ENCODE measurements around the gene WIPF2.
A peak's percentile ranks its signal among the peaks of the same experiment; 100 is the strongest.
"Not testable (repeated sequence)": the region's sequence is repeated elsewhere in the genome, so short reads cannot be mapped to it uniquely, and the experiment has no call there.

Gene WIPF2

GRCh38 chr17:40191237-40192208 is 27.6 kb upstream of the WIPF2 start:
- peak; percentile 83 for DNase-seq (ENCODE audit: low read depth, low spot score)

GRCh38 chr17:40192961-40193360 is 26.1 kb upstream of the WIPF2 start:
- DNase-seq (ENCODE audit: low read depth, low spot score), result no peak

DNA sequence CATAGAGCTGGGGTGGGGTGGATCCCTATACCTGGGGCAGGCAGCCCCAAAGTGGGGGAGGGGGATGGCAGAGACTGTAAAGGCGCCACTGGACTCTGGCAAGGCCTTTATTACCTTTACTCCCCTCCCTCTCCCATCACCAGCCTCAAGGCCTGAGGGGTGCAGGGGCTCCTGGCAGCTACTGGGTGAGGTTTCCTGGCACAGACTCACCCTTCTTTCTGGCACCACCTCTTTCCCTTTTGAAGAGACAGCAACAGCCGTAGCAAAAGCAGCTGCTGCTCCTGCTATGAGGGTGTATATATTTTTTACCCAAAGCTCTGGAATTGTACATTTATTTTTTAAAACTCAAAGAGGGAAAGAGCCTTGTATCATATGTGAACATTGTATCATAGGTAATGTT is 24.3 kb upstream of the WIPF2 start:
- DNase-seq (ENCODE audit: low read depth, low spot score), result no peak

- no peak for DNase-seq (ENCODE audit: low read depth, low spot score)
Observed at GRCh38 chr17:40197550-40197949, 21.6 kb upstream of the WIPF2 start.

DNA sequence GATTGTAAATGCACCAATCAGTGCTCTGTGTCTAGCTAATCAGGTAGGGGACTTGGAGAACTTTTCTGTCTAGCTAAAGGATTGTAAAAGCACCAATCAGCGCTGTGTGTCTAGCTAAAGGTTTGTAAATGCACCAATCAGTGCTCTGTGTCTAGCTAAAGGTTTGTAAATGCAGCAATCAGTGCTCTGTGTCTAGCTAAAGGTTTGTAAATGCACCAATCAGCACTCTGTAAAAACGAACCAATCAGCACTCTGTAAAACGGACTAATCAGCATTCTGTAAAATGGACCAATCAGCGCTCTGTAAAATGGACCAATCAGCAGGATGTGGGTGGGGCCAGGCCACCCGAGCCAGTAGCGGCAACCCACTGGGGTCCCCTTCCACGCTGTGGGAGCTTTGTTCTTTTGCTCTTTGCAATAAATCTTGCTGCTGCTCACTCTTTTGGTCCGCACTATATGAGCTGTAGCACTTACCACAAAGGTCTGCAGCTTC is 21.1 kb upstream of the WIPF2 start:
- not testable (repeated sequence) for DNase-seq (ENCODE audit: low read depth, low spot score)

DNA sequence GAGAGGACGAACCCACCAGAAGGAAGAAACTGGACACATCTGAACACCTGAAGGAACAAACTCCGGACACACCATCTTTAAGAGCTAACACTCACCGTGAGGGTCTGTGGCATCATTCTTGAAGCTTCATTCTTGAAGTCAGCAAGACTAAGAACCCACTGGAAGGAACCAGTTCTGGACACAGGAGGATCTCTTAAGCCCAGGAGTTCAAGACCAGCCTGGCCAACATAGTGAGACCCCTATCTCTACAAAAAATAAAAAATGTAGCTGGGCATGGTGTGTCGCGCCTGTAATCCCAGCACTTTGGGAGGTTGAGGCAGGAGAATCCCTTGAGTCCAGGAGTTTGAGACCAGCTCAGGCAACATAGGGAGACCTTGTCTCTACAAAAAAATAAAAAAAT is 20.5 kb upstream of the WIPF2 start:
- DNase-seq (ENCODE audit: low read depth, low spot score), result no peak

GRCh38 chr17:40203131-40203530 is 16.0 kb upstream of the WIPF2 start:
- DNase-seq (ENCODE audit: low read depth, low spot score), result no peak

GRCh38 chr17:40206193-40206592 is 12.9 kb upstream of the WIPF2 start:
- not testable (repeated sequence) for DNase-seq (ENCODE audit: low read depth, low spot score)

DNA sequence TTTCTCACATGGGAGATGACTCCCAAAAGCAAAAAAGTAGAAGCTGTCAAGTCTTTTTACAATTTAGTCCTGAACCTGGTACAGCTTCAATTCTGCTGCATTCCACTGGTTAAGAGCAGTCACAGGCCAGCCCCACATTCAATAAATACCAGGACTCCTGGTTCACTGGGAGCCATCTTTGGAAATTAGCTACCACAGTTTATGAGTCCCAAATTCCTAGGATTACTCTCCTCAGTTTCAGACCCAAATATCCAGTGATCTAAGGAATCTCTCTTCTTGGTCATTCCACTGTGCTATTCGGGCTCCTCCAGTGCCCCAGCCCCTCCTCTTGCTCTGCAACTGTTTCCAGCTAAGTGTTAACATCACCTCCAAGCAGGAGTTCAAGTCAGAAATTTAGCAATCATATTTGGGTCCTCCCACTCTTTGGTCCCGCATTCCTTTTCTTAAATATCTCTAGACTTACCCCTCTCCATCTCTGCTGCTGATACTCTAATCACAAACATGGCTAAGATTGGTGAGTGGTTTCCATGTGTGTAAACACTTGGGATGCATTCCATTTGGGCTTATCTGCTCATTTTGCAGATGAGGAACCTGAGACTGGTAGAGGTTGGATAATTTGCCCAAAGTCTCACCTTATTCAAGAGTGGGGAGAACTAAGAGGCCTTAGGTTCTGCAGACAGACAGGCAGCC is 9.6 kb upstream of the WIPF2 start:
- no peak for DNase-seq (ENCODE audit: low read depth, low spot score)

DNA sequence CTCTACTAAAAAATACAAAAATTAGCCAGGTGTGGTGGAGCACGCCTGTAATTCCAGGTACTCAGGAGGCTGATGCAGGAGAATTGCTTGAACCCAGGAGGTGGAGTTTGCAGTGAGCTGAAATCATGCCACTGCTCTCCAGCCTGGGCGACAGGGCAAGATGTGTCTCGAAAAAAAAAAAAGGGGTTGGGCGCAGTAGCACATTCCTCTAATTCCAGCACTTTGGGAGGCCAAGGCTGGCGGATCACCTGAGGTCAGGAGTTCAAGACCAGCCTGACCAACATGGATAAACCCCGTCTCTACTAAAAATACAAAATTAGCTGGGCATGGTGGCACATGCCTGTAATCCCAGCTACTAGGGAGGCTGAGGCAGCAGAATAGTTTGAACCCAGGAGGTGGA is 5.2 kb upstream of the WIPF2 start:
- DNase-seq (ENCODE audit: low read depth, low spot score), result not testable (repeated sequence)

DNA sequence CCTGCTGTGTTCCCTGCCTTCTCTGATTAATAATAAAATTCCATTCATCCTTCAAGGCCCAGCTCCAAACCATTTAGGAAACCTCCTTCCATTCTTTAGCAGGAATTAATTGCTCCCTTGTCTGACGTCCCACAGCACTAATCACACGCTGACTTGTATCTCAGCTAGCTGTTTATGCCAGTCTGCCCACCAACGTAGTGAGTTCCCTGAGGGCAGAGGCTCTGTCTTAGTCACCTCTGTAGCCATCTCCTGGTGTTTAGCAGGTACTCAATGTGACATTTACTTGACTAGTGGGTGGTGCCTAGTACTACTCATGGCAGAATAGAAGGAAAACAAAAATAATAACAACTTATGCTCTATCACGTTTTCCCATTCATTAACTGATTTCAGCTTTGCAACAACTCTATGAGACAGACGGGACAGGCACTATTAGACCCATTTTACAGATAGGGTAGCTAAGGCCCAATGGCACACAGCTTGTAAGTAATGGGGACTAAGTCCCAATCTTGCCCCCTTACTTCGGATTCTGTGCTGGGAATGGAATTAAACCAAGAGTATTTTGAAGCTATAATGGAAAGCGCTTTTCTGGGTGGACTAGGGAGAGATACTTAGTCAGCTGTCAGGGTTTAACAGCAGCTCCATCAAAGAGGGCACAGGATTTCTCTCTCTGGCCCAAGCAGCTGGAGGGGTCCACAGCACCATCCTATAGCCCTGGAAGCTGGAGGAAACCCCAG is 931 bp upstream of the WIPF2 start:
- no peak for DNase-seq (ENCODE audit: low read depth, low spot score)

DNA sequence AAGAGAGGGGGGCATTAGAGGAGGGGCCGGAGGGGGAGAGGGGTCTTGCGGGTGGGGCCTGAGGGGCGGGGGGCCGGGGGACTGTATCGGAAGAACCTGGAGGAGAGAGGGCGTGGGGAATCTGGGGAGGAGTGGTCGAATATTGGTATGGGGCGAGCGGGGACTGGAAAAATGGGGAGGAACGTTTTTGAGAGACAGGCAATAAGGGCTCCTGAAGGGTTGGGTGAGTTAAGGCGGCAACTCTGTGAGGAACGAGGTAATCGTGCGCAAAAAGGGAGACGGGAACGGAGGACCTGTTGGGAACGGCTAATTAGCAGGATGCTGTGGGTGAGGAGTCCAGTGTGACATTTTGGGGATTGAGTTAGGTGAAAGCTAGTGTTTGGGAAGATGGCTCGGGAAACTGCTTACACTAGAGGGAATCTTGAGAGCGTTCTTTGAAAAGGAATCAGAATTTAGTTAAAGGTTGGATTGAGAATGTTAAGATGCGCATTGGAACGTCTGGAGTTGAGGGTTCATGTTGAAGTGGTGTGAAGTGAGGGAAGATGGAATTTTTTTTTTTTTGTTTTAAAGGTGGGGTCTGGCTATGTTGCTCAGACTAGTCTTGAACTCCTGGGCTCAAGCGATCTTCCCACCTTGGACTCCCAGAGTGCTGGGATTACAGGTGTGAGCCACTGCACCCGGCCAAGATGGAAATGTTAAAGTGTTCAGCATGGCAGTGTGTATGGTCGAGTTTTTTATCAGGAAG is 662 bp downstream of the WIPF2 start:
- DNase-seq (ENCODE audit: low read depth, low spot score), result peak; percentile 62

GRCh38 chr17:40224718-40225550 is 5.8 kb downstream of the WIPF2 start:
- no peak for DNase-seq (ENCODE audit: low read depth, low spot score)

- DNase-seq (ENCODE audit: low read depth, low spot score), result not testable (repeated sequence)
Observed at GRCh38 chr17:40229146-40229545, 10.0 kb downstream of the WIPF2 start.

DNA sequence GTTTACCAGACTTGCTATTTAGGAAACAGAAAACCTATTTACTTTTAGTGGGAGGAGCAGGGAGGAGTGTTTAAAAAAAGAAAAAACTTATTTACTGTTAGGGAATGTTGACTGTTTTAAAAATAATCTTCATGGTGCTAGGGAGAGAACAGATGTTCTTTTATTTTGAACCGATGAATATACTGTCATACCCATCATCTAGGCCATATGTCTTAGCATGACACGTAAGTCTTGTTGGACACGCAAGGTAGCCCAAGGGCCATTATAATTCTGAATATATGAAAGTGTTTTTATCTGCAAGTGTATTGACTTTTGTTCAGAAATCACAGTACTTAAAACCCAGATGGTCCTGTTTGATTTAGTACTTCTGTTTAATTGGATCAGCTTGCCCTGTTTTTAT is 11.6 kb downstream of the WIPF2 start:
- no peak for DNase-seq (ENCODE audit: low read depth, low spot score)

DNA sequence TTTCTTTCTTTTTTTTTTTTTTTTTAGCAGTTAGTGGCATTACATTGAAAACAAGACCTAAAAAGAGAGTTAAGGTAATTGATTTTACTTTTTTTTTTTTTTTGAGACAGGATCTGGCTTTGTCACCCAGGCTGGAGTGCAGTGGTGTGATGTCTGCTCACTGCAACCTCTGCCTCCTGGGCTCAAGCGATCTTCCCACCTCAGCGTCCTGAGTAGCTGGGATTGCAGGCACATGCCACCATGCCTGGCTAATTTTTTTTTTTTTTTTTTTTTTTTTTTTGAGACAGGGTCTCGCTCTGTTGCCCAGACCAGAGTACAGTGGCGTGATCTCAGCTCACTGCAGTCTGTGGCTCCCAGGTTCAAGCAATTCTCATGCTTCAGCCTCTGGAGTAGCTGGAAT is 12.8 kb downstream of the WIPF2 start:
- DNase-seq (ENCODE audit: low read depth, low spot score), result not testable (repeated sequence)

GRCh38 chr17:40241252-40241834 is 22.2 kb downstream of the WIPF2 start:
- no peak for DNase-seq (ENCODE audit: low read depth, low spot score)

DNA sequence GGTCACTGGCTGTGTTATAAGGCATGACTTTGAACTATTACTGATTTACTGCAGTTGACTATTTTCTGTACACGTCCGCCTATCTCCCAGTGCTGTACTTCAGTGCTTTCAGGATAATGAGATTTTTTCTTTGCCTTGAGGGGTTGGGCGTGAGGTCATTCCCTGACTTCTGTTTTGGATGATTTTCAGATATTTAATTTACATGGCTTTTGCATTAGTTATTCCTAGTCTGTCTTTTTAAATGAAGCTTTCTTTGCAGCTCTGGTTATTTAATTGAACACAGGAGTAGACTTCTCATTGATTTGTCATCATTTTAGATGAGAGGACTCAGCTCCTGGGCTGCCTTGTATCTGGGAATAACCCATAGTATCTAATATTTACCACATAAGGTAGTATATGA is 23.7 kb downstream of the WIPF2 start:
- DNase-seq (ENCODE audit: low read depth, low spot score), result no peak

- no peak for DNase-seq (ENCODE audit: low read depth, low spot score)
Observed at GRCh38 chr17:40243761-40244160, 24.7 kb downstream of the WIPF2 start.

GRCh38 chr17:40244255-40244654 is 25.2 kb downstream of the WIPF2 start:
- DNase-seq (ENCODE audit: low read depth, low spot score), result no peak

All from ELF-1 (cell line).